ENCODE results near the gene GLRX5.

GRCh38 chr14:95527387-95528002 lies 7.4 kb upstream of the GLRX5 start:
- no peak for TF ChIP-seq EZH2 (IDR thresholded peaks at IDR 0.05; ENCODE audit: low read length, missing control alignments)
- TF ChIP-seq CTCF (conservative IDR thresholded peaks at IDR 0.05 in 1 of 2, IDR thresholded peaks at IDR 0.05 in 1 of 2; ENCODE audit: low read depth in 1 of 2, low read length in 2 of 2), result peak; percentile 73 to 81

Data from fibroblast of lung (primary cell).